SK-N-SH (cell line): ENCODE results near the gene MLLT3. TPM values are rescaled to one million over a fixed set of nuclear protein-coding genes. Genes with fewer than 3 reads are reported as not detected.

Source experiments
- ELF1 ChIP-seq: IDR thresholded peaks from 2 replicates; pipeline ENCODE4 v1.4.0; 2012
- EP300 ChIP-seq, 2 experiments: IDR thresholded peaks; 2 replicates each; pipeline versions ENCODE4 v1.4.0 to v1.6.1; 2012; ENCODE audit warnings: borderline replicate concordance in 1 of 2, low read depth in 1 of 2, low read length in 1 of 2
- FOSL2 ChIP-seq: IDR thresholded peaks from 2 replicates; pipeline ENCODE4 v1.4.0; 2012; ENCODE audit warnings: low read depth, mild to moderate bottlenecking, moderate library complexity, borderline replicate concordance
- FOXJ3 ChIP-seq: sonication (generic); formaldehyde crosslinking; IDR thresholded peaks from 2 replicates; pipeline ENCODE4 v1.5.1; 2020; ENCODE audit warnings: mild to moderate bottlenecking, missing genetic modification reagents
- FOXM1 ChIP-seq: IDR thresholded peaks from 2 replicates; pipeline ENCODE4 v1.4.0; 2012; ENCODE audit warnings: low read depth, mild to moderate bottlenecking
- GABPA ChIP-seq: IDR thresholded peaks from 2 replicates; pipeline ENCODE4 v1.4.0; 2012; ENCODE audit warnings: low read depth, mild to moderate bottlenecking
- GATA2 ChIP-seq: sonication (generic); formaldehyde crosslinking; IDR thresholded peaks from 2 replicates; pipeline ENCODE4 v1.5.0; 2020; ENCODE audit warnings: mild to moderate bottlenecking, missing genetic modification reagents
- JUND ChIP-seq: IDR thresholded peaks from 2 replicates; pipeline ENCODE4 v1.4.0; 2012
- MEF2A ChIP-seq: IDR thresholded peaks from 2 replicates; pipeline ENCODE4 v1.4.0; 2012; ENCODE audit warnings: low read depth, borderline replicate concordance
- MXI1 ChIP-seq: IDR thresholded peaks from 2 replicates; pipeline ENCODE4 v1.6.1; 2012; ENCODE audit warnings: mild to moderate bottlenecking, low read depth, low read length, improper control_type of control experiment
- NFIC ChIP-seq: IDR thresholded peaks from 2 replicates; pipeline ENCODE4 v1.4.0; 2012; ENCODE audit warnings: borderline replicate concordance
- NRF1 ChIP-seq: IDR thresholded peaks from 2 replicates; pipeline ENCODE4 v1.6.1; 2012; ENCODE audit warnings: low read depth, mild to moderate bottlenecking, low read length
- RCOR1 ChIP-seq: fragments of 150-350 bp; IDR thresholded peaks from 2 replicates; pipeline ENCODE4 v1.6.1; 2017; ENCODE audit warnings: antibody characterized with exemption, low read length
- RXRA ChIP-seq: IDR thresholded peaks from 2 replicates; pipeline ENCODE4 v1.4.0; 2012; ENCODE audit warnings: low read depth, mild to moderate bottlenecking, borderline replicate concordance
- SIN3A ChIP-seq: IDR thresholded peaks from 2 replicates; pipeline ENCODE4 v1.6.1; 2012; ENCODE audit warnings: low read depth, mild to moderate bottlenecking, low read length, moderate library complexity, borderline replicate concordance
- SMC3 ChIP-seq: IDR thresholded peaks from 2 replicates; pipeline ENCODE4 v1.6.1; 2012; ENCODE audit warnings: low read depth, low read length, improper control_type of control experiment
- TCF12 ChIP-seq: IDR thresholded peaks from 2 replicates; pipeline ENCODE4 v1.4.0; 2012
- TEAD4 ChIP-seq: IDR thresholded peaks from 2 replicates; pipeline ENCODE4 v1.4.0; 2012; ENCODE audit warnings: mild to moderate bottlenecking, borderline replicate concordance; ENCODE audit not compliant: insufficient read depth
- YY1 ChIP-seq: IDR thresholded peaks from 2 replicates; pipeline ENCODE4 v1.4.0; 2012; ENCODE audit warnings: low read depth, mild to moderate bottlenecking
- polyA plus RNA-seq, 3 experiments: library from polyadenylated mRNA; depleted of rRNA; stranded (reverse); fragments of >200 nt; gene quantifications; 2 replicates each; pipeline ENCODE4 v1.2.3, GENCODE V29; 2012
- TF ChIP-seq, protein P1 (sequence below): IDR thresholded peaks from 2 replicates; pipeline ENCODE4 v1.4.0; 2012; ENCODE audit warnings: low read depth, borderline replicate concordance
- TF ChIP-seq, protein P2 (sequence below): IDR thresholded peaks from 2 replicates; pipeline ENCODE4; 2012
- TF ChIP-seq, protein P3 (sequence below): IDR thresholded peaks from 2 replicates; pipeline ENCODE4 v1.6.1; 2012; ENCODE audit warnings: mild to moderate bottlenecking, low read depth, low read length, moderate library complexity
- TF ChIP-seq, protein P4 (sequence below): fragments of 150-350 bp; IDR thresholded peaks from 2 replicates; pipeline ENCODE4 v1.6.1; 2016; ENCODE audit warnings: mild to moderate bottlenecking, low read depth, low read length

MLLT3 gene
- polyA plus RNA-seq, 1 of the 3 experiments (the other 2 are of a cell fraction), result 3.9 TPM

DNA sequence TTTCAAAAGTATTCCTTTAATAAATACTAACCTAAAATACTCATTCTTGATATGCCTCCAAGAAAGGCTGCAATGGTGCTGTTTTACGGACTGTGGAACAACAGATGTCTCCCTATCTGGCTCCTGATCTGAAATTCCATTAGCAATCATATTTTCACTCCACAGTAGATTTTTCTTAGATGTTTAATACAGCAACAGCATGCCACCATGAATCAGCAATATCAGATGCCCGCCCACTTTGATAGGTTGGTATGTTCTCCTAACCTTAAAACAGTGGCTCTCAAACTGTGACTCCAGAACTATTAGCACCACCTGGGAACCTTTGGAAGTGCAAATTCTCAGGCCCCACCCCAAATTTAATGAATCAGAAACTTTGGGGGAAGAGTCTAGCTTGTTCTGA, 110.2 kb downstream of the MLLT3 start (continued):
- TF ChIP-seq, protein P1, sequence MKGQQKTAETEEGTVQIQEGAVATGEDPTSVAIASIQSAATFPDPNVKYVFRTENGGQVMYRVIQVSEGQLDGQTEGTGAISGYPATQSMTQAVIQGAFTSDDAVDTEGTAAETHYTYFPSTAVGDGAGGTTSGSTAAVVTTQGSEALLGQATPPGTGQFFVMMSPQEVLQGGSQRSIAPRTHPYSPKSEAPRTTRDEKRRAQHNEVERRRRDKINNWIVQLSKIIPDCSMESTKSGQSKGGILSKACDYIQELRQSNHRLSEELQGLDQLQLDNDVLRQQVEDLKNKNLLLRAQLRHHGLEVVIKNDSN, result no peak
- TF ChIP-seq MEF2A (0 out of 2 replicates have a peak, but pooled peaks have one; percentile 43), TCF12 (peak; percentile 94), SIN3A (no peak), JUND (peak; percentile 79), NFIC (peak; percentile 76), FOSL2 (peak; percentile 74; the same call in 1 of the 2 replicates), NRF1 (no peak), TEAD4 (peak; percentile 81), EP300 (IDR thresholded peaks at IDR 0.05; ENCODE audit: borderline replicate concordance in 1 of 2, low read depth in 1 of 2, low read length in 1 of 2) (peak in 1 of 2 experiments; percentile 82; a peak in 2 of 4 replicates), FOXJ3 (CRISPR knock-in tag) (no peak), RXRA (peak; percentile 61; the same call in 1 of the 2 replicates), YY1 (no peak), MXI1 (no peak), GABPA (no peak), RCOR1 (peak; percentile 42; the same call in 1 of the 2 replicates), FOXM1 (no peak), SMC3 (no peak), GATA2 (CRISPR knock-in tag) (0 out of 2 replicates have a peak, but pooled peaks have one; percentile 12), ELF1 (no peak)
- TF ChIP-seq, protein P2, sequence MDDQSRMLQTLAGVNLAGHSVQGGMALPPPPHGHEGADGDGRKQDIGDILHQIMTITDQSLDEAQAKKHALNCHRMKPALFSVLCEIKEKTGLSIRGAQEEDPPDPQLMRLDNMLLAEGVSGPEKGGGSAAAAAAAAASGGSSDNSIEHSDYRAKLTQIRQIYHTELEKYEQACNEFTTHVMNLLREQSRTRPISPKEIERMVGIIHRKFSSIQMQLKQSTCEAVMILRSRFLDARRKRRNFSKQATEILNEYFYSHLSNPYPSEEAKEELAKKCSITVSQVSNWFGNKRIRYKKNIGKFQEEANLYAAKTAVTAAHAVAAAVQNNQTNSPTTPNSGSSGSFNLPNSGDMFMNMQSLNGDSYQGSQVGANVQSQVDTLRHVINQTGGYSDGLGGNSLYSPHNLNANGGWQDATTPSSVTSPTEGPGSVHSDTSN, result peak; percentile 69
- TF ChIP-seq, protein P3, sequence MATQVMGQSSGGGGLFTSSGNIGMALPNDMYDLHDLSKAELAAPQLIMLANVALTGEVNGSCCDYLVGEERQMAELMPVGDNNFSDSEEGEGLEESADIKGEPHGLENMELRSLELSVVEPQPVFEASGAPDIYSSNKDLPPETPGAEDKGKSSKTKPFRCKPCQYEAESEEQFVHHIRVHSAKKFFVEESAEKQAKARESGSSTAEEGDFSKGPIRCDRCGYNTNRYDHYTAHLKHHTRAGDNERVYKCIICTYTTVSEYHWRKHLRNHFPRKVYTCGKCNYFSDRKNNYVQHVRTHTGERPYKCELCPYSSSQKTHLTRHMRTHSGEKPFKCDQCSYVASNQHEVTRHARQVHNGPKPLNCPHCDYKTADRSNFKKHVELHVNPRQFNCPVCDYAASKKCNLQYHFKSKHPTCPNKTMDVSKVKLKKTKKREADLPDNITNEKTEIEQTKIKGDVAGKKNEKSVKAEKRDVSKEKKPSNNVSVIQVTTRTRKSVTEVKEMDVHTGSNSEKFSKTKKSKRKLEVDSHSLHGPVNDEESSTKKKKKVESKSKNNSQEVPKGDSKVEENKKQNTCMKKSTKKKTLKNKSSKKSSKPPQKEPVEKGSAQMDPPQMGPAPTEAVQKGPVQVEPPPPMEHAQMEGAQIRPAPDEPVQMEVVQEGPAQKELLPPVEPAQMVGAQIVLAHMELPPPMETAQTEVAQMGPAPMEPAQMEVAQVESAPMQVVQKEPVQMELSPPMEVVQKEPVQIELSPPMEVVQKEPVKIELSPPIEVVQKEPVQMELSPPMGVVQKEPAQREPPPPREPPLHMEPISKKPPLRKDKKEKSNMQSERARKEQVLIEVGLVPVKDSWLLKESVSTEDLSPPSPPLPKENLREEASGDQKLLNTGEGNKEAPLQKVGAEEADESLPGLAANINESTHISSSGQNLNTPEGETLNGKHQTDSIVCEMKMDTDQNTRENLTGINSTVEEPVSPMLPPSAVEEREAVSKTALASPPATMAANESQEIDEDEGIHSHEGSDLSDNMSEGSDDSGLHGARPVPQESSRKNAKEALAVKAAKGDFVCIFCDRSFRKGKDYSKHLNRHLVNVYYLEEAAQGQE, result no peak
- TF ChIP-seq, protein P4, sequence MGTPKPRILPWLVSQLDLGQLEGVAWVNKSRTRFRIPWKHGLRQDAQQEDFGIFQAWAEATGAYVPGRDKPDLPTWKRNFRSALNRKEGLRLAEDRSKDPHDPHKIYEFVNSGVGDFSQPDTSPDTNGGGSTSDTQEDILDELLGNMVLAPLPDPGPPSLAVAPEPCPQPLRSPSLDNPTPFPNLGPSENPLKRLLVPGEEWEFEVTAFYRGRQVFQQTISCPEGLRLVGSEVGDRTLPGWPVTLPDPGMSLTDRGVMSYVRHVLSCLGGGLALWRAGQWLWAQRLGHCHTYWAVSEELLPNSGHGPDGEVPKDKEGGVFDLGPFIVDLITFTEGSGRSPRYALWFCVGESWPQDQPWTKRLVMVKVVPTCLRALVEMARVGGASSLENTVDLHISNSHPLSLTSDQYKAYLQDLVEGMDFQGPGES, result no peak
